GM12865 (cell line): Measurements from ENCODE around the gene CELF4.

Experiments
- DNase-seq: peaks from one replicate; pipeline ENCODE4 v3.0.0; 2010; ENCODE audit warnings: low read depth
- H3K4me3 ChIP-seq: 2 replicates; pipeline ENCODE4 v1.5.1; 2011; ENCODE audit warnings: mild to moderate bottlenecking, low read depth, low read length, control low read depth
- TF ChIP-seq, protein P1 (sequence below): IDR thresholded peaks from 2 replicates; pipeline ENCODE4 v1.5.1; 2011; ENCODE audit warnings: low read length, control low read depth, low read depth, inconsistent platforms; ENCODE audit not compliant: insufficient read depth; ENCODE audit errors: missing control alignments

Gene CELF4

DNA sequence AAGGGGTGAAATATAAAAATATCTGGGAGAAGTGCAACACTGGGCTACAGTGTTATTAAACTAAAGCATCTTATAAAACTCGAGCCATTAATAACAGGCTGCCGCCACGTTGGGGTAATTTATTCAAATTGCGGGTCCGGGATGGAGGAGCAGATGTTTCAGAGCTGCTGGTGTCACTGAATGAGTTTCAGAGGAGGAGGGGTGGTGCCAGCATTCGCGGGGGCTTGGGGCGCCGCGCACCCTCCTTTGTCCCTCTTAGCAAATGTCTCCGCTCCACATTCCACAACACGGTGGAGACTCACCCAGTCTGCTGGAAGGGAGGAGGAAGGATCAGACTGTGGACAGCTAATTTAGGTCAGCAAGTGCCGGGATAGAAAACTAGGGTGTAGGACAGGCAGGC lies 260.5 kb downstream of the CELF4 start:
- no peak overlapping the region for H3K4me3 ChIP-seq
- no peak for DNase-seq
- TF ChIP-seq, protein P1, sequence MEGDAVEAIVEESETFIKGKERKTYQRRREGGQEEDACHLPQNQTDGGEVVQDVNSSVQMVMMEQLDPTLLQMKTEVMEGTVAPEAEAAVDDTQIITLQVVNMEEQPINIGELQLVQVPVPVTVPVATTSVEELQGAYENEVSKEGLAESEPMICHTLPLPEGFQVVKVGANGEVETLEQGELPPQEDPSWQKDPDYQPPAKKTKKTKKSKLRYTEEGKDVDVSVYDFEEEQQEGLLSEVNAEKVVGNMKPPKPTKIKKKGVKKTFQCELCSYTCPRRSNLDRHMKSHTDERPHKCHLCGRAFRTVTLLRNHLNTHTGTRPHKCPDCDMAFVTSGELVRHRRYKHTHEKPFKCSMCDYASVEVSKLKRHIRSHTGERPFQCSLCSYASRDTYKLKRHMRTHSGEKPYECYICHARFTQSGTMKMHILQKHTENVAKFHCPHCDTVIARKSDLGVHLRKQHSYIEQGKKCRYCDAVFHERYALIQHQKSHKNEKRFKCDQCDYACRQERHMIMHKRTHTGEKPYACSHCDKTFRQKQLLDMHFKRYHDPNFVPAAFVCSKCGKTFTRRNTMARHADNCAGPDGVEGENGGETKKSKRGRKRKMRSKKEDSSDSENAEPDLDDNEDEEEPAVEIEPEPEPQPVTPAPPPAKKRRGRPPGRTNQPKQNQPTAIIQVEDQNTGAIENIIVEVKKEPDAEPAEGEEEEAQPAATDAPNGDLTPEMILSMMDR, result no peak

DNA sequence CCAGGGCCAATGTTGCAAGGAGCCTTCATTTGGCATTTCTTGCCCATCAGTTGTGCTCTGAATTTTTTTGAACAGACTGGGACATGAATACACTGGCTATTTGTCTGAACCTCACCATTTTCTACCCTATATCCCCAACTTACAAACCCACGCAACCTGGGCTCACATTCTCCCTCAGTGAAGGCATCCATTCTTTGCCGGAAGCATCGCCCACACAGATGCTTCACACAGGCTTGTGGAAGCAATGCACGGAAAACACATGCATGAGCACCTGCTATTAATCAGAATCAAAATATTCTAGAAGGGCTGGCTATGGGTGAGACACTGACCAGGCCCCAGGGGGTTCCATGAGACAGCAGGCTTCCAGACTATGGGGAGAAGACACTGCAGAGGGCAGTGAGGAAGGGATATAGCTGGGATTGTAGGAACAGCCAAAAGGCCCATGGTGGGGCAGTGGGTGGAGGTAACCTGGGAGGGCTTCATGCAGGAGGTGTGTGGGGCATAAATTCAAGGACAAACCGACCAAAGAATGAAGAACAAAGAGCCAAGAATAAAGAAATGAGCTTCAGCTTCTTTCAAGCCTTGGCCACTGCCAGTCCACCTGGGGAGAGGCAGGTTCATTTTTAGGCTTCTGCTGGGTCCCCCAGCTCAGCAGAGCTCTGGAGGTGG lies 261.5 kb downstream of the CELF4 start:
- no peak for DNase-seq
- H3K4me3 ChIP-seq, result no peak overlapping the region
- TF ChIP-seq, protein P1, result no peak

DNA sequence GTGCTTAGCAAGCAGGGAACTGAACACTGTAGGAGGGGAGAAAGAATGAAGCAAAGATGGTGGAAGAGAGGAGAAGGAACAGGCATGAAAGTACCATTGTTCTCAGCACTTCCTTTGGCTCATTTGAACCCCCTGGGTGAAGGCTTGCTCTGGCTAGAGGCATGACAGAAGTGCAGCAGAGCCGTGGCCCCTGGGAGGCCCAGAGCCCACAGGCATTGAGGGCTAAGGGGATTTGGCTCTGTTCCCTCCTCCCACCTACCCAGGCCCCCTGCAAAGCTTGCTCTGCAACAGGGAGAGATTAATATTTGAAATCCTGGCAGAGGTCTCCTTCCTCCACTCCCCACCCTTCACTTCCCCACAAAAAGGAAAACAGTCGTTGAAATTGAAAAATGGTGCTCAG lies 262.6 kb downstream of the CELF4 start:
- DNase-seq, result no peak
- no peak overlapping the region for H3K4me3 ChIP-seq
- TF ChIP-seq, protein P1, result no peak

DNA sequence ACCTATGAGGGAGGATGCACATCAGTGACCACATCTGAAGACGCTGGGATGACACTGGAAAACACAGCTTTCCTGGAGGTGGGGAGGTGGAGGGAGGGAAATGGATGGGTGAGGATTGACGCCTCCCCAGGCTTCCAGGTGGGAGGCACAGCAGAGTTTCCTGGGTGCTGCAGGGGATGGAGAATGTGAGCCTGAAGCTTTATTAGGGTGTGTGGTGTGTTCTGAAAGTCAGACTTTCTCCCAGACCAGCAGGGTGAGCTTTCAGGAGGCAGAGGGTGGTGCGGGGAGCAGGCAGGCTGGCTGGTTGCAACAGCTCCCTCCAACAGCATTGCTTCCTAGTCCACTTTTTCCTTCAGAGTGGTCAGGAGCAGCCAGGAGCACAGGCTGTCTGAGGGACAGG lies 263.1 kb downstream of the CELF4 start:
- H3K4me3 ChIP-seq, result no peak overlapping the region
- TF ChIP-seq, protein P1, result no peak
- DNase-seq, result no peak

DNA sequence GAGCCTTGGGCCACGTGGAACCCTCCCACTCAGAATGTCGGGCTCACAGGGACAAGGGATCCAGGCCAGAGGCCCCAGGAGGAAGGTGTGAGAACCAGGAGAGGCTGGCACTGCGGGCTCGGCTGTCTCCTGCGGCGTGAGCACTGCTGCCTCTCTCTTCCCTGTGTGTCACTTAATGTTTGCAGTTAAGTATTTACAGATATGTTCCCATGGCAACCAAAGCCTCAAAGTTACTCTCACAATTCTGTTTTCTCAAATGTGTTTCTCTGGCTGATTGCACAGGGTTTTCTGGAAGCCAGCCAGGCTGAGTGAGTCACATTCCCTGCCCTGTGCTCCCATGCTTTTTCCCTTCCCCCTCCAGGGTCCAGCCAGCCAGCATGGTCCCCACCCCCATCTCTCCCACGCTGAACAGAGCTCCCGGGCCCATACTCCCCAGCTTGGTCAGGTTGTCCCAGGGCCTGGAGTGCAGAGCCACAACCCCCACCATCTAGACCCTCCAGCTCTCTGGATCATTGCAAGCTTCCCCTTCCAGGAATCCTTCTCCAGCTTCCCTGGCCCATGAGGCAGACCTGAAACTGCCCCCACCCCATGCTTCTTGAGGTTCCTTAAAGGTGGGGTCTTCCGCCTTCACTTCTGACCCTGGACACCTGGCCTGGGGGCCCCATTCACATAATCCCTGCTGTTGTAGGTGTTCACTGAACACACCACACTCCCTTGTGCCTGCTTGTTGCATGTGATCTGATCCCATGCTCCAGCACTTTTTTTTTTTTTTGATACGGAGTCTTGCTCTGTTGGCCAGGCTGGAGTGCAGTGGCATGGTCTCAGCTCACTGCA lies 265.9 kb downstream of the CELF4 start:
- DNase-seq, result peak; percentile 39
- TF ChIP-seq, protein P1, result no peak
- H3K4me3 ChIP-seq, result no peak overlapping the region

DNA sequence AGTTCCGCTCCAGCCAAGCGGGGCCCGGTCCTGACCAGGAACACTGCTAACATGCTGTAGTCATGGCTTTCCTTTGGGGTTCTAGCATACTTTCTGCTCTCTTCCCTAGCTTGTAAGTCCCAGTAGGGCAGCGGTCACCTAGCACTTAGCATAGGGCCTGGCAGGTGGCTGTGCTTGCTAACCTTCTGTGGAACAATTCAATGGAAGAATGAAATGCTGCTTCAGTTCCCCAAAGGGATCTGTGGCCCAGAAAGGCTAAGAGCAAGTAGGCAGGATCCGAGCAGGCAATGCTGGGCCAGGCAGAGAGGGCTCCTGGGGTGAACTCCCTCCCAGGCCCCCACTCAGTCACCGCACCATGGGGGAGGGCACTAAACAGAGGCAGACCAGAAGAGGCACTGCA lies 266.8 kb downstream of the CELF4 start:
- H3K4me3 ChIP-seq, result no peak overlapping the region
- DNase-seq, result no peak
- TF ChIP-seq, protein P1, result no peak
